GM23338 (cell line): Measurements from ENCODE around the gene SETD1B. TPM values are rescaled to one million over a fixed set of nuclear protein-coding genes. Genes with fewer than 3 reads are reported as not detected.

Experiments
- ATAC-seq: fragments of 200-7000 bp; cut with Tn5 transposase; 3 replicates; pipeline ENCODE4 v1.9.1; 2020
- DNase-seq: peaks from one replicate; pipeline ENCODE4 v3.0.0-alpha.2; 2015; ENCODE audit warnings: low spot score
- H2AFZ ChIP-seq: fragments of 200-600 bp; sonication (generic); 2 replicates; pipeline ENCODE4 v1.8.0; 2016; ENCODE audit warnings: antibody characterized with exemption, mild to moderate bottlenecking, moderate library complexity
- H3F3A ChIP-seq: fragments of 200-600 bp; sonication (generic); replicated peaks from 2 replicates; pipeline ENCODE4 v1.8.0; 2017; ENCODE audit warnings: antibody characterized with exemption, mixed run types, low read depth
- H3K27ac ChIP-seq: fragments of 200-600 bp; sonication (generic); 2 replicates; pipeline ENCODE4 v1.6.1; 2016; ENCODE audit warnings: low read depth
- H3K27me3 ChIP-seq: fragments of 200-600 bp; sonication (generic); 2 replicates; pipeline ENCODE4 v1.8.0; 2016; ENCODE audit warnings: mild to moderate bottlenecking, mixed run types, moderate library complexity; ENCODE audit not compliant: insufficient read depth
- H3K36me3 ChIP-seq: fragments of 200-600 bp; sonication (generic); 2 replicates; pipeline ENCODE4 v1.8.0; 2016; ENCODE audit warnings: mild to moderate bottlenecking; ENCODE audit not compliant: insufficient read depth
- H3K4me1 ChIP-seq: fragments of 200-600 bp; sonication (generic); 2 replicates; pipeline ENCODE4 v1.8.0; 2016; ENCODE audit warnings: mild to moderate bottlenecking, moderate library complexity; ENCODE audit not compliant: insufficient read depth
- H3K4me2 ChIP-seq: fragments of 200-600 bp; sonication (generic); 2 replicates; pipeline ENCODE4 v1.7.1; 2017; ENCODE audit warnings: mixed run types
- H3K4me3 ChIP-seq: fragments of 200-600 bp; sonication (generic); 2 replicates; pipeline ENCODE4 v1.6.1; 2016; ENCODE audit warnings: mixed run types
- H3K79me2 ChIP-seq: fragments of 200-600 bp; sonication (generic); replicated peaks from 2 replicates; pipeline ENCODE4 v1.8.0; 2017; ENCODE audit warnings: mild to moderate bottlenecking; ENCODE audit not compliant: insufficient read depth
- H3K9me2 ChIP-seq: fragments of 200-600 bp; sonication (generic); 2 replicates; pipeline ENCODE4 v1.8.0; 2017; ENCODE audit not compliant: insufficient read depth
- H4K20me1 ChIP-seq: fragments of 200-600 bp; sonication (generic); replicated peaks from 2 replicates; pipeline ENCODE4 v1.8.0; 2017; ENCODE audit warnings: mild to moderate bottlenecking; ENCODE audit not compliant: insufficient read depth
- H3K27ac Mint-ChIP-seq: 2 replicates; pipeline ENCODE4 v1.8.0; 2020; ENCODE audit warnings: inconsistent platforms, mild to moderate bottlenecking, moderate library complexity, mixed read lengths
- H3K27me3 Mint-ChIP-seq: 3 replicates; pipeline ENCODE4 v1.8.0; 2022; ENCODE audit warnings: low read depth, mild to moderate bottlenecking, moderate library complexity, mixed read lengths, inconsistent platforms; ENCODE audit not compliant: insufficient read depth, poor library complexity
- H3K36me3 Mint-ChIP-seq: 3 replicates; pipeline ENCODE4 v1.8.0; 2021; ENCODE audit warnings: low read depth, mild to moderate bottlenecking, inconsistent platforms, moderate library complexity, mixed read lengths
- H3K4me1 Mint-ChIP-seq: 3 replicates; pipeline ENCODE4 v1.8.0; 2020; ENCODE audit warnings: mild to moderate bottlenecking, inconsistent platforms, mixed read lengths
- H3K4me3 Mint-ChIP-seq: 3 replicates; pipeline ENCODE4 v1.8.0; 2021; ENCODE audit warnings: moderate library complexity, mild to moderate bottlenecking, inconsistent platforms, mixed read lengths
- H3K9me3 Mint-ChIP-seq: 3 replicates; pipeline ENCODE4 v1.8.0; 2020; ENCODE audit warnings: moderate library complexity, mild to moderate bottlenecking, inconsistent platforms, mixed read lengths
- CREB1 ChIP-seq: fragments of 250-450 bp; sonication (Bioruptor Pico); IDR thresholded peaks from 2 replicates; pipeline ENCODE4 v1.5.0; 2020; ENCODE audit warnings: low read depth, mild to moderate bottlenecking, moderate library complexity
- CTCF ChIP-seq, 2 experiments: fragments of 200-600 bp in 1 of 2; sonication (generic) in 1 of 2; conservative IDR thresholded peaks; 2 replicates each; pipeline versions ENCODE4 v1.5.1 to v1.6.1; 2016 to 2017; ENCODE audit warnings: antibody characterized with exemption in 2 of 2, low read depth in 2 of 2, mild to moderate bottlenecking in 2 of 2, moderate library complexity in 1 of 2
- ETS1 ChIP-seq: IDR thresholded peaks from 2 replicates; pipeline ENCODE4 v1.6.1; 2016; ENCODE audit warnings: antibody characterized with exemption
- EZH2 ChIP-seq: fragments of 200-600 bp; sonication (generic); IDR thresholded peaks from one replicate; pipeline ENCODE4 v1.8.0; 2017; ENCODE audit warnings: antibody characterized with exemption, mild to moderate bottlenecking, low read depth; ENCODE audit not compliant: unreplicated experiment
- EZH2phosphoT487 ChIP-seq: fragments of 200-600 bp; sonication (generic); IDR thresholded peaks from one replicate; pipeline ENCODE4 v1.8.1; 2018; ENCODE audit warnings: antibody characterized with exemption; ENCODE audit not compliant: unreplicated experiment
- NANOG ChIP-seq: IDR thresholded peaks from 2 replicates; pipeline ENCODE4 v1.6.1; 2016; ENCODE audit warnings: antibody characterized with exemption, borderline replicate concordance
- POLR2AphosphoS5 ChIP-seq: IDR thresholded peaks from 2 replicates; pipeline ENCODE4 v1.6.1; 2016; ENCODE audit warnings: antibody characterized with exemption, low read depth
- REST ChIP-seq: IDR thresholded peaks from one replicate; pipeline ENCODE4 v1.6.1; 2018; ENCODE audit warnings: antibody characterized with exemption; ENCODE audit not compliant: unreplicated experiment
- ZNF114 ChIP-seq: fragments of 250-450 bp; sonication (Bioruptor Pico); IDR thresholded peaks from 2 replicates; pipeline ENCODE4 v1.5.0; 2020; ENCODE audit warnings: mild to moderate bottlenecking, moderate library complexity
- ZNF331 ChIP-seq: fragments of 250-450 bp; sonication (Bioruptor Pico); IDR thresholded peaks from 2 replicates; pipeline ENCODE4 v1.5.0; 2020; ENCODE audit warnings: low read depth, mild to moderate bottlenecking, moderate library complexity
- ZNF462 ChIP-seq: fragments of 250-450 bp; sonication (Bioruptor Pico); IDR thresholded peaks from 2 replicates; pipeline ENCODE4 v1.5.0; 2020; ENCODE audit warnings: mild to moderate bottlenecking, moderate library complexity
- polyA plus RNA-seq: library from polyadenylated mRNA; unstranded; fragments of >200 nt; fragmentation: Nextera tagmentation; extraction: Ambion mirVana; gene quantifications from 2 replicates; pipeline ENCODE4 v1.2.1, GENCODE V29; 2016
- total RNA-seq: library from RNA; depleted of rRNA; stranded (reverse); fragments of >200 nt; shearing (Covaris generic); gene quantifications from 2 replicates; pipeline ENCODE4 v1.2.3, GENCODE V29; 2014

Gene SETD1B
- total and polyA plus RNA-seq, 2 experiments from 2014 or later, result 3.1 to 8.7 TPM

GRCh38 chr12:121838126-121838525 is 34.3 kb downstream of the SETD1B start (continued):
- no peak for TF ChIP-seq ZNF462 (CRISPR knock-in tag)

GRCh38 chr12:121839106-121839992 is 35.5 kb downstream of the SETD1B start:
- Mint-ChIP-seq H3K27ac (peak overlapping the region; percentile 95), H3K4me1 (peaks cover 8% of the 10 kb centered on the region; the same call in 1 of the 3 replicates), H3K4me3 (peak overlapping the region; percentile 98), H3K9me3 (peaks cover 2% of the 10 kb centered on the region; the same call in 1 of the 3 replicates), H3K27me3 (peaks cover 16% of the 10 kb centered on the region), H3K36me3 (no peaks in the 10 kb centered on the region; the same call in 2 of the 3 replicates)
- Histone ChIP-seq H3K27me3 (no peaks in the 10 kb centered on the region), H3K9me2 (no peaks in the 10 kb centered on the region), H3K79me2 (no peaks in the 10 kb centered on the region), H2AFZ (peak overlapping the region; percentile 92), H3K27ac (peak overlapping the region; percentile 86), H3K36me3 (no peaks in the 10 kb centered on the region), H3F3A (peaks cover 7% of the 10 kb centered on the region; the same call in 1 of the 2 replicates), H4K20me1 (no peaks in the 10 kb centered on the region), H3K4me2 (peak overlapping the region; percentile 82), H3K4me3 (peak overlapping the region; percentile 68), H3K4me1 (peaks cover 9% of the 10 kb centered on the region; the same call in 1 of the 2 replicates)
- DNase-seq (peak; percentile 100), ATAC-seq (peak; percentile 95)
- TF ChIP-seq ZNF331 (no peak), EZH2phosphoT487 (no peak), ETS1 (peak; percentile 17; the same call in 1 of the 2 replicates), CTCF (conservative IDR thresholded peaks at IDR 0.05; ENCODE audit: low read depth in 2 of 2) (peak; percentile 31 to 42), NANOG (no peak), REST (no peak), POLR2AphosphoS5 (peak; percentile 86), CREB1 (peak; percentile 2; the same call in 1 of the 2 replicates), EZH2 (no peak), ZNF114 (CRISPR knock-in tag) (no peak)
